Cardiac muscle cell (in vitro differentiated cells and primary cell): ENCODE measurements around the gene SDF4. TPM values are rescaled to one million over a fixed set of nuclear protein-coding genes. Genes with fewer than 3 reads are reported as not detected.

Experiments
- DNase-seq, 2 donors: peaks; one replicate each; pipeline versions ENCODE4 v3.0.0 to v3.0.0-alpha.2; 2010 to 2017; ENCODE audit warnings: low read depth in 1 of 2, low spot score in 1 of 2
- H3K27ac ChIP-seq: fragments of 200-600 bp; sonication (generic); 2 replicates; pipeline ENCODE4 v1.5.1; 2016
- H3K27me3 ChIP-seq: fragments of 200-600 bp; sonication (generic); 2 replicates; pipeline ENCODE4 v1.6.0; 2016; ENCODE audit warnings: control low read depth
- H3K36me3 ChIP-seq: fragments of 200-600 bp; sonication (generic); 2 replicates; pipeline ENCODE4 v1.5.1; 2016; ENCODE audit warnings: control low read depth
- H3K4me1 ChIP-seq: fragments of 200-600 bp; sonication (generic); 2 replicates; pipeline ENCODE4 v1.8.1; 2017; ENCODE audit warnings: low read depth, mild to moderate bottlenecking, mixed run types
- H3K4me3 ChIP-seq: fragments of 200-600 bp; sonication (generic); 2 replicates; pipeline ENCODE4 v1.5.1; 2016; ENCODE audit warnings: mild to moderate bottlenecking
- H3K9me3 ChIP-seq: fragments of 200-600 bp; sonication (generic); 2 replicates; pipeline ENCODE4 v1.5.1; 2017; ENCODE audit warnings: low read depth, mild to moderate bottlenecking, control low read depth
- polyA plus RNA-seq: library from polyadenylated mRNA; unstranded; fragments of >200 nt; fragmentation: Nextera tagmentation; extraction: Ambion mirVana; gene quantifications from 2 replicates; pipeline ENCODE4 v1.2.1, GENCODE V29; 2016
- total RNA-seq: library from RNA; depleted of rRNA; stranded (reverse); fragments of >200 nt; gene quantifications from 2 replicates; pipeline ENCODE4 v1.2.3, GENCODE V29; 2016
- TF ChIP-seq, protein P1 (sequence below): IDR thresholded peaks from 2 replicates; pipeline ENCODE4 v1.5.1; 2012; ENCODE audit warnings: low read depth, mild to moderate bottlenecking, low read length

The SDF4 gene, protein sequence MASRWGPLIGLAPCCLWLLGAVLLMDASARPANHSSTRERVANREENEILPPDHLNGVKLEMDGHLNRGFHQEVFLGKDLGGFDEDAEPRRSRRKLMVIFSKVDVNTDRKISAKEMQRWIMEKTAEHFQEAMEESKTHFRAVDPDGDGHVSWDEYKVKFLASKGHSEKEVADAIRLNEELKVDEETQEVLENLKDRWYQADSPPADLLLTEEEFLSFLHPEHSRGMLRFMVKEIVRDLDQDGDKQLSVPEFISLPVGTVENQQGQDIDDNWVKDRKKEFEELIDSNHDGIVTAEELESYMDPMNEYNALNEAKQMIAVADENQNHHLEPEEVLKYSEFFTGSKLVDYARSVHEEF
- total RNA-seq (139 and 148 TPM in 2 replicates), polyA plus RNA-seq (172 and 180 TPM in 2 replicates)

DNA sequence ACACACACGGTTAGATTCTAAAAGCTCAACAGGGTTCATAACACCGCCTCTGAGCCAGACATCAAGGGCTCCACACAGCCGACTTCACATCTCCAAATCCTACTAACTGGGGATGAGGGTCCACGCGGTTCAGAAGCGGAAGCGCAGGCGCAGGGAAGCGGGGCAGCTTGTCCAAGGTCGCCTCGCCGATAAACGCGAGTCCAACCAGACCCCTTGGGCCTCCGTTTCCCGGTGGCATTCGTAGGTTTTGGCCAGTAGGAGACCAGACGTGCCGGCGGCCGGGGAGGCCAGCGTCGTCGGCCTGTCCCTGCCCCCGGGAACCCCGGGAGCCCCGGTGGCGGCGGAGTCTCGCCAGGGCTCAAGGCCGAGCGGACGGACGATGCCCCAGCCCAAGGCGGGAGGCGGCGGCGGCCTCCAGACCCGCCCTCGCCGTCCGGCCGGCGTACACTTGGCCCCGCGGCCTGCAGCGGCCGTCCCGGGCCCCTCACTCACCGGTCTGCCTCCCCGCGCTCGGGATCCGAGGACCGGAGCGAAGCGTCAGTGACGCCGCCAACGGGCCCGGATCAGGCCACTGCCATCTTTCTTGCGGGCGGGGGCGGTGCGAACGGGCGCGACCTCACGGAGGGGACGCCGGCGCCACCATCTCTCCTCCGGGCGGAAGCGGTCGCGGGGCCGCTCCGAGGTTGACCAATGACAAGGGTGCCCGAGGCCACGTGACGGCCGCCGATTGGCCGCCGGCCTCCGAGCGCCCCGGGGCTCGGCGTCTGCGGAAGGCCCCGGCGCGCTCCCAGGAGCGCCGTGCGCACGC is at the start of gene SDF4:
SDF4 (minus strand) TSS at position 602 of the 808 bp plus-strand sequence. CDS start 3,229 bp downstream, outside the sequence.
- Histone ChIP-seq H3K4me1 (peaks cover 18% of the 10 kb centered on the region), H3K9me3 (no peaks in the 10 kb centered on the region), H3K27ac (peak within 1 kb of the TSS; percentile 91), H3K36me3 (no peaks in the 10 kb centered on the region), H3K27me3 (no peaks in the 10 kb centered on the region), H3K4me3 (peak within 1 kb of the TSS; percentile 96)
- DNase-seq = peak; percentile 97 to 98
- TF ChIP-seq, protein P1, sequence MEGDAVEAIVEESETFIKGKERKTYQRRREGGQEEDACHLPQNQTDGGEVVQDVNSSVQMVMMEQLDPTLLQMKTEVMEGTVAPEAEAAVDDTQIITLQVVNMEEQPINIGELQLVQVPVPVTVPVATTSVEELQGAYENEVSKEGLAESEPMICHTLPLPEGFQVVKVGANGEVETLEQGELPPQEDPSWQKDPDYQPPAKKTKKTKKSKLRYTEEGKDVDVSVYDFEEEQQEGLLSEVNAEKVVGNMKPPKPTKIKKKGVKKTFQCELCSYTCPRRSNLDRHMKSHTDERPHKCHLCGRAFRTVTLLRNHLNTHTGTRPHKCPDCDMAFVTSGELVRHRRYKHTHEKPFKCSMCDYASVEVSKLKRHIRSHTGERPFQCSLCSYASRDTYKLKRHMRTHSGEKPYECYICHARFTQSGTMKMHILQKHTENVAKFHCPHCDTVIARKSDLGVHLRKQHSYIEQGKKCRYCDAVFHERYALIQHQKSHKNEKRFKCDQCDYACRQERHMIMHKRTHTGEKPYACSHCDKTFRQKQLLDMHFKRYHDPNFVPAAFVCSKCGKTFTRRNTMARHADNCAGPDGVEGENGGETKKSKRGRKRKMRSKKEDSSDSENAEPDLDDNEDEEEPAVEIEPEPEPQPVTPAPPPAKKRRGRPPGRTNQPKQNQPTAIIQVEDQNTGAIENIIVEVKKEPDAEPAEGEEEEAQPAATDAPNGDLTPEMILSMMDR = no peak

DNA sequence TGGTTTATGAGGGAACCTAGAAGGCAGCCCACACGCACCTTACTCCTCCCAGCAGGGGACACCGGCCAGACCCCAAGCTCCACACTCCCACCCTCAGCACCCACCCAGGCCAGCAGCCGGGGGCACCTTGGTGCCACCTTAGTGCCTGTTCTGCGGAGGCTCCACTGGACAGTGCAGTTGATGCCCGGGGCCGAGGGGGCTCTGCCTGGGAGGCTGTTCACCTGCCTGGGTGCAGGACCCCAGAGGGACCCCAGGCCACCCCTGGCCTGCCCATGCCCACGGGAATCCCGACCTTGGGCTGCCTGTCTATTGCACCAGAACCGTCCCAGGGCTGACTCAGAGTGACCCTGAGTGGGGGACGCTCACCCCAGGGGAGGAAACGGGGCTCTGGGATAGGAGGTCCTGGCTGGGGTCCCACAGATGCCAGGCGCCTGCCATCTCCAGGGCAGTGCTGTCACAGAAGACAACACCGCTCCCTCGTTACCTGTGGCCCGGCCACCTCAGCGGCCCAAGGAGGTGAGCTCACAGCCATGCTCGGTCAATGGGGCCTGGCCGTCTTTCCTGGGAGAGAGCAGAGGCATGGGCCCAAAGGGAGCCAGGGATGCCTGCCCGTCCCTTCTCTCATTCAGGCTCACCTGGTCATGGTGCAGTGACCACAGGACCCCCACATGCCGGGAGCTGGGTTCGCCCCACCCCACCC is 49.1 kb upstream of the SDF4 start:
- no peak for DNase-seq

DNA sequence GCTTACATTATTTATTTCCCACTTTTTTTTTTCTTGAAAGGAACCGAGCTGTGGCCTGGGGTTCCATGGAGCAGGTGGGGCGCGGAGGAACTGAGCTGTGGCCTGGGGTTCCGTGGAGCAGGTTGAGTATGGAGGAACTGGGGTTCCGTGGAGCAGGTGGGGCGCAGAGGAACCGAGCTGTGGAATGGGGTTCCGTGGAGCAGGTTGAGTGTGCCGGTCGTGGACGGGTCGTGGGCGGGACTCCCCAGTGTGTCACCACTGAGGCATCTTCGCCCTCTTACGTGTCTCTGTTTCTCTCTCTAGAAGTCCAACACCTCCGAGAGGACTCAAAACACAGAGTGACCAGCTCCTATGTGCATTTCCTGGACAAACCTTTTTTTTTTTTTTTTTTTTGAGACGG is 47.2 kb upstream of the SDF4 start:
- no peaks in the 10 kb centered on the region for H3K27me3 ChIP-seq
- no peaks in the 10 kb centered on the region for H3K36me3 ChIP-seq
- no peak overlapping the region for H3K27ac ChIP-seq
- H3K4me1 ChIP-seq = no peaks in the 10 kb centered on the region
- TF ChIP-seq, protein P1 = no peak
- H3K4me3 ChIP-seq = no peak overlapping the region
- no peak for DNase-seq
- no peaks in the 10 kb centered on the region for H3K9me3 ChIP-seq

More for the DNA sequence above, 49.1 kb upstream of the SDF4 start:
- no peaks in the 10 kb centered on the region for H3K36me3 ChIP-seq
- no peak overlapping the region for H3K27ac ChIP-seq
- H3K4me1 ChIP-seq = no peaks in the 10 kb centered on the region
- no peaks in the 10 kb centered on the region for H3K9me3 ChIP-seq
- TF ChIP-seq, protein P1 = no peak
- H3K27me3 ChIP-seq = no peaks in the 10 kb centered on the region
- H3K4me3 ChIP-seq = no peak overlapping the region

DNA sequence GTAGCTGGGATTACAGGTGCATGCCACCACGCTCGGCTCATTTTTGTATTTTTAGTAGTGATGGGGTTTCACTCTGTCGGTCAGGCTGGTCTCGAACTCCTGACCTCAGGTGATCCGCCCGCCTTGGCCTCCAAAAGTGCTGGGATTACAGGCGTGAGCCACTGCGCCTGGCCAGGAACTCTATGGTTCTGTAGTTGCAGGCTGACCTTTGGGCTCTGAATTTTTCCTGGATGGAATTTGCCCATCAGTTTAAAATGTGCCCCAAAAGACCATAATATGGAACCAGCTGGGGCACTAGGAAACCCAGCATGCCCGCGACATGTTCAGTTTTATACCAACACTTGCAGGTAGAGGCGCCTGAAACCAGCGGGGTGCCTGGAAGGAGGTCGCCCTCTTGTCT is 46.8 kb upstream of the SDF4 start:
- Histone ChIP-seq H3K36me3 (no peaks in the 10 kb centered on the region), H3K4me1 (no peaks in the 10 kb centered on the region), H3K27ac (no peak overlapping the region), H3K4me3 (no peak overlapping the region), H3K27me3 (no peaks in the 10 kb centered on the region), H3K9me3 (no peaks in the 10 kb centered on the region)
- TF ChIP-seq, protein P1 = no peak
- DNase-seq = no peak

DNA sequence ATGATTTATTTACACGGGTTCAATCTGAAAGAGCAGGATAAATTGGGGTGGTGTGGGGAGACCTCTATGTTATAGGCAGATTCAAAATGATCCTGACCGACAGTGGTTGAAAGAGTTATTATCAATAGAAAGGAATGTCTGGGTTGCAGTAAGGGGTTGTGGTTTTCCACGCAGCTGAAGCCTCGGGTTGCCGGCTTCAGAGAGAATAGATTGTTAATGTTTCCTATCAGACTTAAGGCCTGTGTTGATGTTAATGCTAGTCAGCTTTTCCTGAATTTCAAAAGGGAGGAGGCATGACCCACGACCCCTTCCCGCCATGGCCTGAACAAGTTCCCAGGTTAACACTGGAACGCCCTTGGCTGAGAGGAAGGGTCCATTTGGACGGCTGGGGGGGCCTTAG is 44.0 kb upstream of the SDF4 start:
- DNase-seq = no peak
- no peaks in the 10 kb centered on the region for H3K27me3 ChIP-seq
- H3K9me3 ChIP-seq = no peaks in the 10 kb centered on the region
- H3K4me3 ChIP-seq = no peak overlapping the region
- H3K4me1 ChIP-seq = peaks cover 14% of the 10 kb centered on the region
- H3K27ac ChIP-seq = no peak overlapping the region
- TF ChIP-seq, protein P1 = no peak
- no peaks in the 10 kb centered on the region for H3K36me3 ChIP-seq
